Fibroblast of lung (primary cell): ENCODE results near the gene BTBD2. TPM values are rescaled to one million over a fixed set of nuclear protein-coding genes. Genes with fewer than 3 reads are reported as not detected.

Experiments
- DNase-seq, 2 donors: peaks; one replicate each; pipeline versions ENCODE4 v3.0.0 to v3.0.0-alpha.2; 2010; ENCODE audit warnings: low read depth in 2 of 2
- H2AFZ ChIP-seq: 2 replicates; pipeline ENCODE4 v1.5.1; 2012; ENCODE audit warnings: low read length, control low read depth, inconsistent platforms
- H3K27ac ChIP-seq: 2 replicates; pipeline ENCODE4 v1.5.1; 2011; ENCODE audit warnings: low read length, control low read depth; ENCODE audit not compliant: insufficient read depth
- H3K27me3 ChIP-seq: 2 replicates; pipeline ENCODE4 v1.5.1; 2011; ENCODE audit warnings: mild to moderate bottlenecking, low read length; ENCODE audit not compliant: control insufficient read depth, insufficient read depth
- H3K36me3 ChIP-seq: 2 replicates; pipeline ENCODE4 v1.5.1; 2011; ENCODE audit warnings: low read length; ENCODE audit not compliant: control insufficient read depth, insufficient read depth
- H3K4me1 ChIP-seq: 2 replicates; pipeline ENCODE4 v1.5.1; 2011; ENCODE audit warnings: low read length; ENCODE audit not compliant: control insufficient read depth, insufficient read depth; ENCODE audit errors: extremely low read depth
- H3K4me2 ChIP-seq: 2 replicates; pipeline ENCODE4 v1.5.1; 2011; ENCODE audit warnings: low read length, control low read depth; ENCODE audit not compliant: insufficient read depth; ENCODE audit errors: extremely low read depth
- H3K4me3 ChIP-seq, 4 experiments: fragments of 200-600 bp in 1 of 4; sonication (generic) in 1 of 4; replicated peaks in 1 of 4; 2 replicates each; pipeline ENCODE4 v1.5.1; 2011 to 2016; ENCODE audit warnings: low read length in 4 of 4, low read depth in 3 of 4, mild to moderate bottlenecking in 3 of 4, control low read depth in 2 of 4, inconsistent platforms in 1 of 4, mixed read lengths in 1 of 4; ENCODE audit not compliant: insufficient read depth in 1 of 4; ENCODE audit errors: control extremely low read depth in 1 of 4
- H3K79me2 ChIP-seq: 2 replicates; pipeline ENCODE4 v1.5.1; 2012; ENCODE audit warnings: mild to moderate bottlenecking, low read length, inconsistent platforms; ENCODE audit not compliant: control insufficient read depth, insufficient read depth
- H3K9ac ChIP-seq: 2 replicates; pipeline ENCODE4 v1.5.1; 2011; ENCODE audit warnings: mild to moderate bottlenecking, low read length, control low read depth; ENCODE audit not compliant: insufficient read depth
- H3K9me3 ChIP-seq: 2 replicates; pipeline ENCODE4 v1.5.1; 2012; ENCODE audit warnings: low read depth, low read length; ENCODE audit not compliant: control insufficient read depth, insufficient read depth
- H4K20me1 ChIP-seq: 2 replicates; pipeline ENCODE4 v1.5.1; 2011; ENCODE audit warnings: low read length; ENCODE audit not compliant: control insufficient read depth, insufficient read depth; ENCODE audit errors: extremely low read depth
- CTCF ChIP-seq, 2 donors: IDR thresholded peaks in 1 of 2; conservative IDR thresholded peaks in 1 of 2; 1 replicate in 1 of 2; 2 replicates in 1 of 2; pipeline ENCODE4 v1.5.1; 2011 to 2012; ENCODE audit warnings: low read length in 2 of 2, control low read depth in 1 of 2, inconsistent platforms in 1 of 2, low read depth in 1 of 2, mild to moderate bottlenecking in 1 of 2
- EZH2 ChIP-seq: IDR thresholded peaks from 2 replicates; pipeline ENCODE4 v1.5.1; 2012; ENCODE audit warnings: low read length, control low read depth, mild to moderate bottlenecking; ENCODE audit errors: missing control alignments
- polyA plus RNA-seq, 2 donors: library from polyadenylated mRNA; depleted of rRNA in 1 of 2; stranded (reverse) in 1 of 2; unstranded in 1 of 2; fragments of >200 nt; gene quantifications; 2 replicates each; pipeline ENCODE4 v1.2.1, GENCODE V29; 2011 to 2012; ENCODE audit warnings: missing spikeins in 1 of 2
- total RNA-seq: library from RNA; depleted of rRNA; stranded (reverse); fragments of >200 nt; gene quantifications from 2 replicates; pipeline ENCODE4 v1.2.1, GENCODE V29; 2014

The BTBD2 gene
- total and polyA plus RNA-seq, 2 donors (not counting 1 experiment from before 2014, with no cell fraction given) = 14.0 to 70.2 TPM

- Histone ChIP-seq H3K36me3 (peaks cover 39% of the 10 kb centered on the region), H3K9ac (no peak overlapping the region), H4K20me1 (no peaks in the 10 kb centered on the region), H3K79me2 (peaks cover 34% of the 10 kb centered on the region), H3K27me3 (no peaks in the 10 kb centered on the region), H2AFZ (no peak overlapping the region), H3K4me3 (no peak overlapping the region), H3K4me2 (no peak overlapping the region), H3K4me1 (peaks cover 27% of the 10 kb centered on the region), H3K27ac (no peak overlapping the region), H3K9me3 (no peaks in the 10 kb centered on the region)
- DNase-seq = no peak
- TF ChIP-seq EZH2 (no peak), CTCF (conservative IDR thresholded peaks at IDR 0.05 in 1 of 2, IDR thresholded peaks at IDR 0.05 in 1 of 2; ENCODE audit: low read depth in 1 of 2, low read length in 2 of 2) (no peak)
These were observed 31.5 kb upstream of the BTBD2 start for GRCh38 chr19:2047076-2047448.

GRCh38 chr19:2046046-2046907 lies 30.8 kb upstream of the BTBD2 start:
- Histone ChIP-seq H2AFZ (no peak overlapping the region), H3K27me3 (no peaks in the 10 kb centered on the region), H3K9ac (no peak overlapping the region), H3K79me2 (peaks cover 34% of the 10 kb centered on the region), H3K4me1 (peaks cover 29% of the 10 kb centered on the region), H3K36me3 (peaks cover 39% of the 10 kb centered on the region), H3K4me2 (no peak overlapping the region), H3K27ac (no peak overlapping the region), H3K4me3 (no peak overlapping the region), H4K20me1 (no peaks in the 10 kb centered on the region), H3K9me3 (no peaks in the 10 kb centered on the region)
- DNase-seq = no peak
- TF ChIP-seq CTCF (conservative IDR thresholded peaks at IDR 0.05 in 1 of 2, IDR thresholded peaks at IDR 0.05 in 1 of 2; ENCODE audit: low read depth in 1 of 2, low read length in 2 of 2) (no peak), EZH2 (no peak)

GRCh38 chr19:2045501-2046045 lies 30.1 kb upstream of the BTBD2 start:
- no peak for DNase-seq
- H3K4me2 ChIP-seq = no peak overlapping the region
- no peaks in the 10 kb centered on the region for H3K27me3 ChIP-seq
- peaks cover 43% of the 10 kb centered on the region for H3K36me3 ChIP-seq
- peaks cover 34% of the 10 kb centered on the region for H3K79me2 ChIP-seq
- no peak overlapping the region for H3K27ac ChIP-seq
- H3K4me3 ChIP-seq = no peak overlapping the region
- H3K9me3 ChIP-seq = no peaks in the 10 kb centered on the region
- H3K9ac ChIP-seq = no peak overlapping the region
- no peak overlapping the region for H2AFZ ChIP-seq
- TF ChIP-seq EZH2 (no peak), CTCF (conservative IDR thresholded peaks at IDR 0.05 in 1 of 2, IDR thresholded peaks at IDR 0.05 in 1 of 2; ENCODE audit: low read depth in 1 of 2, low read length in 2 of 2) (no peak)
- H4K20me1 ChIP-seq = no peaks in the 10 kb centered on the region
- H3K4me1 ChIP-seq = peaks cover 29% of the 10 kb centered on the region
